Stimulated activated CD8-positive, alpha-beta memory T cell treated with anti-CD3 and anti-CD28 coated beads, Interleukin-7, amount 100 ng/mL, for 48 hours (primary cell): ENCODE results near the gene ETNK1.
"Not testable (repeated sequence)": the region's sequence is repeated elsewhere in the genome, so short reads cannot be mapped to it uniquely, and the experiment has no call there.

Source experiments
- DNase-seq, 2 donors: peaks; one replicate each; pipeline ENCODE4 v3.0.0-alpha.2; 2020; ENCODE audit warnings: low read depth in 1 of 2; ENCODE audit errors: extremely low read depth in 1 of 2

Gene ETNK1

DNA sequence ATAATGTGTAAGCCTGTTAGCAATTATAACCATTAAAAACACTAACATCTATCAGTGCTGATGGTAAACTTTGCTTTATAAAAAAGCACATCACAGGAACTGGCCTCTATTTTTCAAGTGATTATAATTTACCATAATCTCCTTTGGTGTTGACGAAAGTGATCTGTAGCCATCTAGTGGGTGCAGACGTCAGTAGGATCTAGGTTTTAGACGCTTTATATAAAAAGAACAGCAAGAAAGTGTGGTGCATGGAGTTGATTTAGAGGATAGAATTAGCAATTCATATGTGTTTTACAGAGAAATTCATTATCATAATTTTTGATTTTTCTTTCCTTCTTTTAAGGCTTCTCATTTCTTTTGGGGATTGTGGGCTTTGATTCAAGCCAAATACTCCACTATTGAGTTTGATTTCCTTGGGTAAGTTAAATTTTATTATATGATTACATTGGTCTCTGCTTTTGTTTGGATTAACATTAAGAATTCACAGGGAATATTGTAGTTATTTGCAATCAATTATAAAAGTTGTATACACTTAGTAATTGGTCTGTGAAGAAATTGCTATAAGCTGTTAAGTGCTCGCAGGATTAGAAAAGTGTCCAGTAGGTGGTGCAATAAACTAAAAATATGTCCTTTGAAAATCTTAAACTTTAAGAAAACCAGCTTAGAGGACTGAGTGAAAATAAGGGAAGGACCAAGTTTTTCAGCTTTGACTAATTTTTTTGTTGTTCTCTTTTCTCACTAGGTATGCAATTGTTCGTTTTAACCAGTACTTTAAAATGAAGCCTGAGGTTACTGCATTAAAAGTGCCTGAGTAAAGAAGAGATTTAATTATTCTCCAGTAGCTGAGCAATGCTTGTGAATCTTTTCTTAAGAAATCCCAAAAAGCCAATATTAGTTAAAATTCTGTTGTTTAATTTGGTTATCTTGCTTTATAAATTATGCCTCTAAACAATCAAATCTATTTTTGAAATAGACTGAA lies 59.5 kb downstream of the ETNK1 start:
- no peak for DNase-seq

DNA sequence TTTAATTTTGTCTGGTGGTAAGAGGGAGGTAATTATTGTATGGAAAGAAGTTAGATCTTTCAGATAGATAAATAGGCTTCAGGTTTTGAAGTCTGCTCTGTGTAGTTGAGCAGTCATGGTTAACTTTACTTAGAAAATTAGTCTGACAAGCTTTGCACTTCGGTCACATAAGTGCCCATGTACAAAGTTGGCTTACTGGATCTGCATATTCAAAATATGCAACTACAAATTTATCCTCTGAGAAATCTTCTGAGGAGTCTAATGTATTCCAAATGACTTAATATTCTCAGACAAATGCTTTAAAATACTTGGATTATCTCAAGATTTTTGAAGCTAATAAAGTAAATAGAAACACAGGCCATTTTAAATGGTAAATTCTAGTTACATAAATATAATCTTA lies 61.2 kb downstream of the ETNK1 start:
- no peak for DNase-seq

DNA sequence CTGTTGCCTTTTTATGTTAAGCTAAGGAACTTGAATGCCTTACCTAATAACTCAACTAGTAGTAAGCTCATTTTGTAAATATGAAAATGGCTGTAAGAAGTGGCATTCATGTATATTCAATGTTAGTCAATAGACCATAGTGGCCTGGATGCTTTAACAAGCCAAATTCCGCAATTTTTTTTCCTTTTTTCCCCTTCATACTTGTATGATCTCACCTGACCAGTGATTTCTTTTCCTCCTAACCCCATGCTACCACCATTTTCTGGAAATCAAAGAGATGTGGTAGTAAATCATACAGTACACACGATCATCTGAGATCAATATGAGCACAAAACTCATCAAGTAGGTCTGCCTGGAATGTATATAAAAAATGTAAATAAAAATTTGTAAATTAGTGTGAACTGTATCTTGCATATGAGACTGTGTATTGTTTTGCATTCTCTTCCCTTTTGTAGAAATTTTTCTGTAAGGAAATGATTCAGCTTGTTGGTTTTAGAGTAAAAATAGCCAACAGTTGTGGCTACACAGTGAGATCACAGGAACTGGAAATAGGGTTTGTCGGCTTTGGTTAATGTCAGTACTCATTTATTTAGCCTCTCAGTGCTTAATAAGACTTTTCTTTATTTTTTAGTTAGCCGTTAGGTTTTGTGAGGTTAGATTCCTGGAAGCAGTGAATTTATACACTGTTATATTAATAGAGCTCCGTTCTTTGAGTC lies 62.5 kb downstream of the ETNK1 start:
- no peak for DNase-seq

DNA sequence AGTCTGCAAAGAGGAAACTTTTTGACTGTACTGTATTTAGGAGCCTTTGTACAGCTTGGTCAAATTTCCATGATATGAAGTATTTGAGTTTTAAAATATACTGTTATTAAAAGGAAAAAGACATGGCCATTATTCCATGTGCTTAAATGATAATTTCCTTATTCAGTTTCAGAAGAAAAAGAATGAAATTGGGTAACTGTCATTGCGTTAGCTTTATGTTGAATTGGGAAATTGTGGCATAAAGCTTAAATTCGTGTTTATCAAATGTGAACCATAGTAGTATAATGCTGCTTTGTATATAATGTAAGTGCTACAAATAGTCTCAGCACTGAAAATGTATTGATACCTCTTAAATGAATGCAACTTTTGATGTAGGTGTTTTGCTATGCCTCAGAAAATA lies 64.9 kb downstream of the ETNK1 start:
- DNase-seq, result no peak

DNA sequence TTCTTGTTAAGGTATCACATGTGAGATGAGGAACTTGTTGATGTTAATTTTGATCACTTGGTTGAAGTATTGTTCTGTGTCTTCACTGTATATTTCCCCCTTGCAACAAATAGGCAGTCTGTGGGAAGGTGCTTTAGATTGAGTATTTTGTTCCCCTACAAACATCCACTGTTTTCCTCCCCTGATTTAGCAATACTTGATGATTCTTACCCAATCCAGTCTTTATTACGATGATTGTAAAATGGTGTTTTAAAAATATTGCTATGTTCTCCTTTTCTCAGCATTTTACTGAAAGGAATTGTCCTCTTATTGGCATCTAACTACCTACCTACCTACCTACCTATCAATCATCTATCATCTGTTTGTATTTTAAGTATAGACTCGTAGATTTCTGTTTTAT lies 66.3 kb downstream of the ETNK1 start:
- no peak for DNase-seq

DNA sequence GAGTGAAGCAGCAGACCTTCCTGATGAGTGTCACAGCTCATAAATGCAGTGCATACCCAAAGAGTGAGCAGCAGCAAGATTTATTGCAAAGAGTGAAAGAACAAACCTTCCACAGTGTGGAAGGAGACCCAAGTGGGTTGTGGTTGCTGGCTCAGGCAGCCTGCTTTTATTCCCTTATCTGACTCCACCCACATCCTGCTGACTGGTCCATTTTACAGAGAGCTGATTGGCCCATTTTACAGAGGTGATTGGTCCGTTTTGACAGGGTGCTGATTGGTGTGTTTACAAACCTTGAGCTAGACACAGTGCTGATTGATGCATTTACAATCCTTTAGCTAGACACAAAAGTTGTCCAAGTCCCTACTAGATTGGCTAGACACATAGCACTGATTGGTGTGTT lies 67.5 kb downstream of the ETNK1 start:
- DNase-seq, result not testable (repeated sequence)

DNA sequence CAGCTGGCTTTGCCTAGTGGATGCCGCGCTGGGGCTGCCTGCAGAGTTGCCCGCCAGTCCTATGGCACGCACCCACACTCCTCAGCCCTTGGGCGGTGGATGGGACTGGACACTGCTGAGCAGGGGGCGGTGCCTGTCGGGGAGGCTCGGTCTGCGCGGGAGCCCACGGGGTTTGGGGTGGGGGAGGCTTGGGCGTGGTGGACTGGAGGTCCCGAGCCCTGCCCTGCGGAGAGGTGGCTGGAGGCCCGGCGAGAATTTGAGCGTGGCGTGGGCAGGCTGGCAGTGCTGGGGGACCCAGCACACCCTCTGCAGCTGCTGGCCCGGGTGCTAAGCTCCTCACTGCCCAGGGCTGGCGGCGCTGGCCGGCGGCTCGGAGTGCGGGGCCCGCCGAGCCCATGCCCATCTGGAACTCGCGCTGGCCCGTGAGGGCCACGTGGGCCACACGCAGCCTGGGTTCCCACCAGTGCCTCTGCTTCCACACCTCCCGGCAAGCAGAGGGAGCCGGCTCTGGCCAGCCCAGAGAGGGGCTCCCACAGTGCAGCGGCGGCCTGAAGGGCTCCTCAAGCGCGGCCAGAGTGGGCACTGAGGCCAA lies 68.1 kb downstream of the ETNK1 start:
- DNase-seq, result no peak

DNA sequence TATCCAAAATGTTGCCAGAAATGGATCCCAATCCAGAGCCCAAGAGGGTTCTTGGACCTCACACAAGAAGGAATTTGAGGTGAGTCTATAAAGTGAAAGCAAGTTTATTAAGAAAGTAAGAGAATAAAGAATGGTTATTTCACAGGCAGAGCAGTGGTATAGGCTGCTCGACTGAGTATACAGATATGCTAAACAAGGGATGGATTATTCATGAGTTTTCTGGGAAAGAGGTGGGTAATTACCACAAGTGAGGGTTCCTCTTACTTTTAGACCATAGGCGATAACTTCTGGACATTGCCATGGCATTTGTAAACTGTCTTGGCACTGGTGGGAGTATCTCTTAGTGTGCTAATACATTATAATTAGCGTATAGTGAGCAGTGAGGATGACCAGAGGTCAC lies 73.6 kb downstream of the ETNK1 start:
- no peak for DNase-seq

DNA sequence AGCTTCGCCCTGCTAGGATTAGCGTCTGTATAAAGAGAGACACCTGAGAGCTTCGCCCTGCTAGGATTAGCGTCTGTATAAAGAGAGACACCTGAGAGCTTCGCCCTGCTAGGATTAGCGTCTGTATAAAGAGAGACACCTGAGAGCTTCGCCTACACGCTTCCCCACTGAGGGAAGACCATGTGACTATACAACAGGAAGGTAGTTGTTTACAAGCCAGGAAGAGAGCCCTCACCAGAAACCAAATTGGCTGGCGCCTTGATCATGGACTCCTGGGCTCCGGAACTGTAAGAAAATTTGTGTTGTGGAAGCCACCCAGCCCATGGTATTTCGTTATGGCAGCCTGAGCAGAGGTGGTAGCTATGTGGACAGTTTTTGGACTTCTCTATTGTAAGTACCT lies 74.7 kb downstream of the ETNK1 start:
- not testable (repeated sequence) for DNase-seq

DNA sequence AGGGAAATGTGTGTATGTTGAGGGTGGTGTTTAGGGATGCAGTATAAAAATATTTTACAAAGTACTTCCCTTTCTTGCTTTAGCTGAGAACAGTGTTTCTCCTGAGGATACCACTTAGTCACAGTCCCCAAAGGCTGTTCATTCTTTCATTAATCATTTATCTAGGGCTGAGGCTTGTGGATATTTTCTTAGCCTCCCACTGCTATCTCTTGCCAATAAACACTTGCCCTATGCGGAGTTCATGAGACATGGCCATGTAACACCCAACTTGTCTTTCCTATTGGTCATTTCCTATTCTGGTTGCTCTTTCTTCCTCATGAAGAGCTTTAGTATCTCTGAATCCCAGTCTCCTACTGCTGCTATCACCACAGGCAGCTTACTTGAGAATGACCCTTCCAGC lies 75.1 kb downstream of the ETNK1 start:
- no peak for DNase-seq

DNA sequence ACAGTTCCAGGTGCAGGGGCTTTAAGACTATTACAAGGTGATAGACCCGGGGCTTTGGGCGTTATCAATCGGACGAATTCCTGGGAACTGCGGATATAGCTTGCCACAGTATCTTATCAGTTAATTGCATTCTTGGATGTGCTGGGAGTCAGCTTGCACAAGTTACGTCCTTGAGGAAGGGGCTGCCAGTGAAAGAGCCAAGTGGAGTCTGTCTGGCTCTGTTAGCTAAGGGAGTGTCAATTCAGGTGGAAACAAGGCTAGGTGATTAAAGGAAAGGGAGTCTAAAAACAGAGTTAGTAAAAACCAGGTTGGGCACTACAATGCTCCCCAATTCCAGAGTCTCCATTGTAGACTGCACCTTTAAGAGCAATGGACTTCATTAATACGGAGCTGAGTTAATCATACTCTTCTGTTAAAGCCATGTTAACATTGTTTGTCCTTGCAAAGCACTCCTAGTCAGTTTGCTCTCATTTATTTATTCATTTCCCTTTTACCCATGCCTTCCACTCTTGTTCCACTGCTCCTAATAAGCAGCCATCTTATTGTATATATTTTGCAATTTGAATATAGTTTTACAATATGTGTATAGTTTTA lies 76.3 kb downstream of the ETNK1 start:
- DNase-seq, result not testable (repeated sequence)

DNA sequence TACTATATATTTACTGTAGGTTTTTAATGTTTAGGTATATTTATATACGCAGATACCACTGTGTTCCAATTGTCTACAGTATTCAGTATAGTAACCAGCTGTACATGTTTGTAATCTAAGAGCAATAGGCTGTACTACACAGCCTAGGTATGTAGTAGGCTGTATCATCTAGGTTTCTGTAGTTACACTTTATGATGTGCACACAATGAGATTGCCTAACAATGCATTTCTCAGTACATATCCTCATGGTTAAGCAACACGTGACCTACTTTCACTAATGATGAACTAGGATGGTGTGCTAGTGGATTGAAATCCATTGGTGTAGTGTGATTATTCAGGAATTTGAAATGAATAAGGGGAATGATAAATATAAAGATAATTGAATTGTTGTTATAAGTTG lies 77.7 kb downstream of the ETNK1 start:
- no peak for DNase-seq

DNA sequence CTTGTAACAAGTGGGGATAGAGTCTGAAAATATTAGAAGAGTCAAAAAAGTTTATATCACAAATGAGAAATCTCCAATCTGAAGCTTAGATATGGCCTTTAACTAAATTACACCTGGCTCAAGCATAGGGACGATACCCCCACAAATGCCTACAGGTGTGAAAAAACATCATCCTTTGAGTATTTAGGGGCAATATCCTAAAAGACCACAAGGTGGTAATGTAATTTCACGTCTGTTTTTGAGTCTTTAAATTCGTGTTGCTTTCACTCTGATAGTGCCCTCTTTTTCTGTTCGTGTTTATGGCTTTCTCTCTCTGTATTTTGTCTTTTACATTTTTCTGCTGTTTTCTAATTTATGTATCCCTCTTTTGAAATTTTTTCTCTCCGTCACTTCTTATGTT lies 84.3 kb downstream of the ETNK1 start:
- no peak for DNase-seq

DNA sequence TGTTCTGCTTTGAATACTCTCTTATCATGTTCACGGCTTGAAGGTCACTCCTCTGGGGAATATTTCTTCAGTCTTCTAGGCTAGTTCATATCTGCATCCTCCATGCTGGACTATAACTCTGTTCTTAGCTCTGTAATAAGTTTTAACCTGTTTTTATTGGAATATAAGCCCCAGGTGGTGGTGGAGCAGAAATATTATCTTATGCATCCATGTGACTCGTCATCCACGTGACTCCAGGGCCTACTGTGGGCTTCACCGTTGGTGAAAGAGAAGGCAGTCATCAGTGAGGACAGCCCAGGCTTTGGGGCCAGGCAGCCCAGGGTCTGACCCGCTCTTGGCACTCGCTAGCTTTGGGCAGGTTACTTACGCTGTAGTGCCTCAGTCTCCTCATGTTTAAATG lies 87.1 kb downstream of the ETNK1 start:
- no peak for DNase-seq

DNA sequence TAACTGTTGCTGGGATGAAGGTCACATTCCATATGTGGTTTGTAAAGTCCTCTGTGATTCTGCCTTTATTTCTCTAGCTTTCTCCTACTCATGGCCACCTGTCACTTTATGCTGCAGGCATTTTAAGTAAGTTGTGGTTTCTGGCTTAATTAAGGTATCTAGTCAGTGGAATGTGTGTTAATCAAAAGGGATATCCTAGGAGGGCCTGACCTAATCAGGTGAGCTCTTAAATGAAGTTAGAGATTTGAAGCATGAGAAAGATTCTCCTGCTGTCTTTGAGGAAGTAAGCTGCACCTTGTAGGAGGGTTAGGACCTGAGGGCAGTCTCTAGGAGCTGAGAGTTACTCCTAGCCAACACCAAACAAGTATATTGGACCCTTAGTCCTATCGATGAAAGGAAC lies 90.3 kb downstream of the ETNK1 start:
- DNase-seq, result no peak

DNA sequence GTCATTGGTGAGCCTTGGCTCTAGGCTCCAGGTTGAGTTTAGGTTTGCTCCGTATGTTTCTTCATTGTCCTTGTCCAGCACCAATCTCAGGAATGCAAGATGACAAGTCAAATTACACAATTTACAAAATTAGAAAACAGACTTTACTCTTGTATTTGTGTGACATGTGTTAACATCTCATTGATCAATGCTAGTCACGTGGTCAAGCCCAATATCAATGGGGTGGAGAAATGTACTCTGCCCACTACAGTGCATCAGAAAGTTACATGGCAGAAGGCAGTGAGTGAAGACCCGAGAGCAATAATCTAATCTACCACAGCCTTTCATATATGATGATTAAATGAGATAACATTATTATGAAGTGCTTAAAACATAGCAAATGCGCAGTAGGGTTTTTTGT lies 94.8 kb downstream of the ETNK1 start:
- no peak for DNase-seq

DNA sequence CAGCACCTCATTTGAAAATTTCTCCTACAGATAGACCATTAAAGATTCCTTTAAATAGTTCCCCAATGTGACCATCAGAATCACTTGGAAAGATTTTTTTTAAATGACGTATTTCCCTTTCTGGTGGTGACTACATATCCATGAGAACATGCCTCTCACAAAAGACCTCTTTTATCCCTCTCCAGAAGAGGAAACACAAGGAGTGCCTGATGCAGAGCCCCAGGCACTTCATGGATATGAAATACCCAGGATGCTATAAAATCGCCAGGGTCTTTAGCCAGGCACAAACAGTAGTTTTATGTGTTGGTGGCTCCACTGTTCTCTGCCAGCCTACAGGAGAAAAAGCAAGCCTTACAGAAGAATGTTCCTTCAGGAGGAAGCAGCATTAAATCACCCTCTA lies 97.1 kb downstream of the ETNK1 start:
- no peak for DNase-seq

DNA sequence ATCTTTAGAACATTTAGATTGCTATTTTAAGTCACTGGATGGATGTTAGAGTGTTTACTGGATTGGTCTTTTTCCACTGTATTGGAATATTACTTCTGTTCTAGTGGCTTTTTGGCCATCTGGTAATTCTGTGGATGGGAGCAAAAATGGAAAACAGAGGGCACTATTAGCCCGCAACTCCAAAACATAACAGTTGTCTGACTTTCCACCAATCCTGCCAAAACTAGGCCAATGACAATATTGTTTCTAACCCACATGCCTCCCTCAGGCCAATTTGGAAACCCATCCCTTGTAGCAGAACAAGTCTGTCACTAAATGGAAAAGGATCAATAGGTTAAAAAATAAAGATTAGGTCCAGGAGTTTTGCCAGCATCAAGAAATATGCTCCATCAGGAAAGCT lies 97.8 kb downstream of the ETNK1 start:
- DNase-seq, result no peak

DNA sequence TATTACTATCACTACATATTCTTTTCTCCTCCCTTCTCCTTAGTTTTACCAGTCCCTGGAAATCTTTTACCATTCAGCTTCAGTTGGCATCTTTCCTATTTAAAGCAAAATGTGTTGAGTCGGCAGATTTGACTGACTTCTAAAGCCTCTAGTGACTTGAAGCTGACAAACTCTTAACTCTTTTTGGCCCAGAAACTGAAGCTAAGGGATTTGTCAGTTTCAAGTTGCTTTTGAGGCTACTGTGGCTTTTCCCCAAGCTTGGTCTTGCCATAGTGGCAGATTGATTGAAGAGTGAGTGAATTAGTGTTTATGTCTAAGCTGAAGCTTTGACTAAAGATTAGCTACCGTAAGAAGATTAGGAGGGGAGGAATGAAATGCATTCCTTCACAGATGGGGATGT lies 104.0 kb downstream of the ETNK1 start:
- no peak for DNase-seq

DNA sequence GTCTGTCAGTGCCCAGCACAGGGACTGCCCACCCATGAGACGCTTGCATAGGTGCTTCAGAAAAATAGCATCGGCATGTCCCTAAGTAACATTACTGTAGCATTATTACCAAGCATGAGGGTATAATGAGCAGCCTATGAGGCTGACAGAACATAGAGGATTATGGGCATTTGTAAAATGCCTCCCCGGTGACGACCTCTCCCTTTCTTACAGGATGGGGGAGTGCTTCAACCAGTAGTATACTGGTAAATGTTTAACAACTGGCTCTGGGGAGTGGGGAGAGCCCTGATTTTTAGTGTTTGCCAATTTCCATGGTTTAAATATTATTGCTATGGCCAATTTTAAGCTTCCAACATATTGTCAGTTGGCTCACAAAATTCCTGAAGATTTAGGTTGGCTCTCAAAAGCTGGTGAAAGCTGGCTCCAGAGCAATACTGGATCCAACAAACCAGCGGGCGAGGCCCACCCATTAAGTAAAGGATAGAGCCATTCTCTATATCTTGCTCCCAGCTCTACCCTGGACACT lies 104.5 kb downstream of the ETNK1 start:
- no peak for DNase-seq

DNA sequence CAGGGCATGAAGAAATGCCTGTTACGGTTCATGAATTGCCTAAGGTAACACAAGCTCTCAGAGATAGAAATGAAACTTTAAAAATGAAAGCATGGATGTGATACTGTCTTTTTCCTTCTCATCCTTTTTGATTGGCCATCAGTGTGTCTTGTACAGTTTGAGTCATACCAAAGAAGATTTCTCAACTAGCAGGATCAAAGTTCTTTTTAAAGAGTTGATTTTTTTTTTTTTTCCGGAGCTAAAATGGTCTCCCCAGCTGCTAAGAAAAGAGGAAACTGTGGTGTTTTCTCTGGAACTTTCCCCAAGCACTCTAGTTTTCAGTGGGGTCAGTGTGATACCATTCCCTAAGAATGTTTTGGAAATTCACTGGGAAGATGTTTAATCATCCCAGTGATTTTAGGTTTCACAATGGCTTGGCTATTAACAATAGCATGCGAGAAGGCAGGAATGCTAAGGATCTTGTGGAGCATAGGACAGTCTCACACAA lies 105.0 kb downstream of the ETNK1 start:
- no peak for DNase-seq
